GM18520 (cell line): ENCODE measurements around the gene SKIC2.
"Not testable (repeated sequence)": the region's sequence is repeated elsewhere in the genome, so short reads cannot be mapped to it uniquely, and the experiment has no call there.

Experiments used
- ATAC-seq: cut with Tn5 transposase; IDR thresholded peaks from one replicate; pipeline ENCODE4 v1.9.1; 2021; ENCODE audit not compliant: unreplicated experiment

SKIC2 gene

GRCh38 chr6:31968791-31969711, 10.1 kb downstream of the SKIC2 start:
- ATAC-seq, result no peak

GRCh38 chr6:31969712-31970603, 11.0 kb downstream of the SKIC2 start:
- no peak for ATAC-seq

- ATAC-seq, result no peak
Measured at GRCh38 chr6:31970604-31971271, 11.8 kb downstream of the SKIC2 start.

- ATAC-seq, result no peak
Measured at GRCh38 chr6:31971279-31971992, 12.5 kb downstream of the SKIC2 start.

GRCh38 chr6:31971993-31972708, 13.2 kb downstream of the SKIC2 start, which contains the start of gene DXO:
DXO (minus strand) TSS chr6:31972138; CDS start chr6:31971675, 463 bp downstream.
- peak; percentile 85 for ATAC-seq

- ATAC-seq, result no peak
Measured at GRCh38 chr6:31972709-31973350, 13.9 kb downstream of the SKIC2 start.

GRCh38 chr6:31976065-31976464, 17.1 kb downstream of the SKIC2 start:
- not testable (repeated sequence) for ATAC-seq

- no peak for ATAC-seq
Measured at GRCh38 chr6:31977816-31978431, 18.9 kb downstream of the SKIC2 start.

- no peak for ATAC-seq
Measured at GRCh38 chr6:31978831-31979230, 19.9 kb downstream of the SKIC2 start.

- ATAC-seq, result no peak
Measured at GRCh38 chr6:31979238-31979898, 20.4 kb downstream of the SKIC2 start.

- not testable (repeated sequence) for ATAC-seq
Measured at GRCh38 chr6:31980195-31980876, 21.4 kb downstream of the SKIC2 start.

GRCh38 chr6:31980998-31981397, 22.0 kb downstream of the SKIC2 start:
- ATAC-seq, result not testable (repeated sequence)

GRCh38 chr6:31981744-31982143, 22.8 kb downstream of the SKIC2 start, which contains the start of gene C4A:
C4A (plus strand) TSS chr6:31982057; CDS start chr6:31982108, 51 bp downstream.
- not testable (repeated sequence) for ATAC-seq

- not testable (repeated sequence) for ATAC-seq
Measured at GRCh38 chr6:31989363-31989762, 30.4 kb downstream of the SKIC2 start.

GRCh38 chr6:31994421-31994820, 35.4 kb downstream of the SKIC2 start:
- ATAC-seq, result not testable (repeated sequence)

- ATAC-seq, result not testable (repeated sequence)
Measured at GRCh38 chr6:31996385-31996784, 37.4 kb downstream of the SKIC2 start.

- not testable (repeated sequence) for ATAC-seq
Measured at GRCh38 chr6:32002546-32003268, 43.7 kb downstream of the SKIC2 start.
